Tibial nerve (tissue), 4 donors: ENCODE data around the gene METTL16. TPM values are rescaled to one million over a fixed set of nuclear protein-coding genes. Genes with fewer than 3 reads are reported as not detected.

Source experiments
- DNase-seq, 2 donors: peaks; one replicate each; pipeline ENCODE4 v3.0.0-alpha.2; 2019; ENCODE audit warnings: low spot score in 2 of 2
- H3K27ac ChIP-seq, 4 donors: fragments of 200-600 bp; sonication (generic) in 3 of 4; one replicate each; pipeline ENCODE4 v1.5.1; 2017 to 2019; ENCODE audit warnings: mild to moderate bottlenecking in 1 of 4
- H3K27me3 ChIP-seq, 2 donors: fragments of 200-600 bp; sonication (generic) in 1 of 2; one replicate each; pipeline versions ENCODE4 v1.5.1 to v1.6.0; 2017 to 2019
- H3K36me3 ChIP-seq, 3 donors: fragments of 200-600 bp; sonication (generic); one replicate each; pipeline ENCODE4 v1.5.1; 2018 to 2019
- H3K4me1 ChIP-seq, 4 donors: fragments of 200-600 bp; sonication (generic) in 3 of 4; one replicate each; pipeline ENCODE4 v1.5.1; 2017 to 2019
- H3K4me3 ChIP-seq, 4 donors: fragments of 200-600 bp; sonication (generic) in 3 of 4; one replicate each; pipeline ENCODE4 v1.5.1; 2017 to 2019; ENCODE audit warnings: mild to moderate bottlenecking in 1 of 4, moderate library complexity in 1 of 4
- H3K9me3 ChIP-seq, 4 donors: fragments of 200-600 bp; sonication (generic) in 3 of 4; one replicate each; pipeline ENCODE4 v1.5.1; 2017 to 2019
- CTCF ChIP-seq, 5 experiments: fragments of 200-600 bp in 3 of 5; fragments of 450-650 bp in 2 of 5; sonication (generic) in 3 of 5; IDR thresholded peaks; one replicate each; pipeline ENCODE4 v1.5.1; 2016 to 2019; ENCODE audit warnings: antibody characterized with exemption in 5 of 5, mild to moderate bottlenecking in 3 of 5, moderate library complexity in 2 of 5
- EP300 ChIP-seq, 2 donors: sonication (generic); formaldehyde crosslinking; IDR thresholded peaks; one replicate each; pipeline ENCODE4 v1.6.1; 2017; ENCODE audit warnings: antibody characterized with exemption in 2 of 2, mild to moderate bottlenecking in 1 of 2
- POLR2A ChIP-seq, 2 donors: fragments of 450-650 bp; IDR thresholded peaks; one replicate each; pipeline ENCODE4 v1.6.1; 2017; ENCODE audit warnings: antibody characterized with exemption in 2 of 2, mild to moderate bottlenecking in 2 of 2, moderate library complexity in 2 of 2
- WGBS, 2 donors: methylation state at CpG; one replicate each; pipeline ENCODE4 v1.1.5; 2018; 5-methylcytosine and 5-hydroxymethylcytosine counted together
- total RNA-seq, 4 donors: library from RNA; depleted of rRNA; stranded (reverse); fragments of >200 nt; gene quantifications; one replicate each; pipeline ENCODE4 v1.1.0, GENCODE V29; 2016

METTL16 gene
- total RNA-seq, 4 donors from 2014 or later = 26.5 to 38.1 (median 33.9) TPM

DNA sequence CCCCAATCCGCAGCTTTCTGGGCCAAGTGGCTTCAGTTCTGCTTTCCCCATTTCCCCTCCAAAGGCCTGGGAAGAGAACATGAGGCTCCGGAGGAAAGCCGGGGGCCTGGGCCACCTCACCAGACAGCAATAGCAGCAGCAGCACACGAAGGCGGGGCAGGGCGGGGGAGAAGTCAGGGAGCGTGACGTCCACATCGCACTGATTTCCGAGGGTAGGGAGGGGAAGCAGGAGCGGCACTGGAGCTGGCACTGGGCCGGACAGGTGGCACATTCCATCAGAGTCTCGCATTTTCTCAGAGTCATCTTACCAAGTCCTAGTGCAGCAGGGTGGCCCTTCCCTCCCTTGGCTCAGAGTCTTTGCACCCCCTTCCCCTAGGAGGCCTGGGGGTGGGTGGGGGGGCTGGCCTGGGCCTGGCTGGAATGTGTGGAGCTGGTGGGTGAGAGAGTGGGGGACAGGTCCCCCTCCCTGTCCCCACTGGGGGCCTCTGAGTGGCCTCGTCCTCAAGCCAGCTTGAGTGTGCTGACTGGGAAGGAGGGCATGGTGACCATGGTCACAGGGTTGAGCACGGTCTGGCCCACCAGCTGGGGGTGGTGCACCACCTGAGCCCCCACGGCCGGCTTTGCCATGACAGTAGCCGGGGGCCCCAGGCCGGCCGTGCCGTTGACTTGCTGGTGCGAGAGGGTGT is 125.1 kb downstream of the METTL16 start:
- Histone ChIP-seq H3K27ac (peak overlapping the region in 2 of 4 donors; percentile 5 to 55), H3K27me3 (no peaks in the 10 kb centered on the region), H3K4me3 (no peak overlapping the region), H3K9me3 (no peaks in the 10 kb centered on the region), H3K36me3 (peaks cover 0 to 40% (median 4%) of the 10 kb centered on the region in 3 donors), H3K4me1 (peaks cover 0 to 62% (median 21%) of the 10 kb centered on the region in 4 donors)
- DNase-seq = no peak
- TF ChIP-seq EP300 (IDR thresholded peaks at IDR 0.05) (peak in 1 of 2 donors; percentile 10), CTCF (IDR thresholded peaks at IDR 0.05) (no peak)
- WGBS, 2 donors = 67 to 75% methylated on average over 13 to 20 of the region's 22 CpGs

DNA sequence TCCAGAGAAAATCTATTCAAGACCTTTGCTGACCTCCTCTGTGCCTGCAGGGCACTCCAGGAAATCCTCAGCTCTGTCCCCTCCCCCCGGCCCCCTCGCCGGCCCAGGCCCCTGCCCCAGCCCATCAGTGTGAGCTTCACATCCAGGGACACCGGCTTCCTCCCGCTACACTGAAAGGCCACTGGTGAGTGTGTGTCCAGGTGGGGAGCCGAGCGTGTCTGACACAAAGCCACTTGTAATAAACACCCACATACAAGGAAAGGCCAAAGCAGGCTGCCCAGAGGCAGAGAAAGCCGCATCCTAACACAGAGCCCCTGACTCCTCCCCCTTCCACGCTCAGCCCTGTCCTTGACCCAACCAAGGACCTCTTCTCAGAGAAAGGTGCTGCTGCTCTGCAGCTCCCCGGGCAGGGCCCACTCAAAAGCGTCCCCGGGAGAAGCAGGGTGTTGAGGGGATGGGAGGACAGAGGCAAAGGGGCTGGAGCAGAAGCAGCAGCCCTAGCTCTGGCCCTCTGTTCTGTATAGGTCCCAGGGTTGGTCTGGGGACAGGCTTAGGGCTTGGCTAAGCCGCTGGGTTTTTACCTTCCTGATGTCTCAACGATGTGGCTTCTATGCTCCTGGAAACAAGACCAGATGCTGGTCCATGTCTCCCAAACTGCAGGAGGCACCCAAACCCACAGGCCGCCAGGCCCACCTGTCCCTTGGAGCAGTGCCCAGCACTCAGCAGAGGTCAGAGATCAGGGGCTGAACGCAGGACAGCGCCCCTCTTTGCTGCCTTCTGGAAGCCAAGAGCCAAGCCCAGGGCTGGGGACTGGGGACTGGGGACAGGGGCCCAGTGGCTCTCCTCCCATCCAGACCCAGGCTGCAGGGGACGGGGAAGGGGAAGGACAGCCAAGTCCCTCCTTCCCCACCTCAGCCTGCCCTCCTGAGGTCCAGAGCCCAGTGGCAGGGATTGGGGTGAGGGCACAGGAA is 126.2 kb downstream of the METTL16 start:
- Histone ChIP-seq H3K36me3 (peaks cover 0 to 51% (median 4%) of the 10 kb centered on the region in 3 donors), H3K4me3 (no peak overlapping the region), H3K9me3 (no peaks in the 10 kb centered on the region), H3K27ac (peak overlapping the region in 3 of 4 donors; percentile 5 to 55 (median 30)), H3K4me1 (peaks cover 0 to 59% (median 11%) of the 10 kb centered on the region in 4 donors), H3K27me3 (no peaks in the 10 kb centered on the region)
- WGBS, 2 donors = 43 to 56% methylated on average over 13 to 18 of the region's 18 CpGs
- DNase-seq = no peak
- TF ChIP-seq POLR2A (IDR thresholded peaks at IDR 0.05) (no peak), EP300 (IDR thresholded peaks at IDR 0.05) (peak in 1 of 2 donors; percentile 5)

DNA sequence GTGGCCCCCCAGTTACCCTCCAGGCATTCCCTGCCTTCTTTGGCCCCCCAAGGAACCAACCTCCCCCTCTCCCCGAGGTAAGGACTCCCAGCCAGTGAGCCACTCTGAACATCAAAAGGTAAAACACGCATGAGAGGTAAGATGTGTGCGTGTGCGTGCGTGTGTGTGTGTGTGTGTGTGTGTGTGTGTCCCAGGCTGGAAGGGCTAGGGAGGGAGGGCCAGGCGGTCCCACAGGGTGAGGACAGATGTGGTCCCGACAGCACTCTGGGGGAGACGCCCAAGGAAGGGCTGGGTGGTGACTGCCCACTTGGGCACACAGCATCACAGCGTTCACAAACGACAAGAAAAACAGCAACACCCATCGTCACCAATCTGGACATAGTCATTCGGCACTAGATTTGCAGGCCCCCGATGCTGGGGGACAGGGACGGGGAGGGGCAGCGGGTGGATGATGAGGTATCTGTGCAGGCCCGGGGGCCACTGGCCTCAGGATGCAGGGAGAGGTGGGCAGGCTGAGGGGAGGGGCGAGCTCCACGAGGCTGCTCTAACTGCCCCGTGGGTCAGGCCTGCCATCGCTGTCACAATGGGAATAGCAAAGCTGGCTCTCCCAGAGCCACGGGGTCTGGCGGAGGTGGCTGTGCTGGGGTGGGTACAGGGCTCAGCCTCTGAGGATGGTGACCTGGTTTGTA is 127.1 kb downstream of the METTL16 start:
- Histone ChIP-seq H3K36me3 (peaks cover under 1 to 60% (median 4%) of the 10 kb centered on the region in 3 donors), H3K9me3 (no peaks in the 10 kb centered on the region), H3K4me3 (no peak overlapping the region), H3K27ac (peak overlapping the region in 3 of 4 donors; percentile 5 to 55 (median 30)), H3K4me1 (peaks cover 0 to 50% (median 4%) of the 10 kb centered on the region in 4 donors), H3K27me3 (no peaks in the 10 kb centered on the region)
- DNase-seq = no peak
- WGBS, 2 donors = 59 to 65% methylated on average over 20 to 22 of the region's 22 CpGs
- TF ChIP-seq POLR2A (IDR thresholded peaks at IDR 0.05) = no peak
- TF ChIP-seq CTCF (IDR thresholded peaks at IDR 0.05) = no peak
- TF ChIP-seq EP300 (IDR thresholded peaks at IDR 0.05) = no peak

GRCh38 chr17:2383628-2384167 is 128.0 kb downstream of the METTL16 start:
- Histone ChIP-seq H3K27me3 (no peaks in the 10 kb centered on the region), H3K4me1 (peaks cover 0 to 46% (median 3%) of the 10 kb centered on the region in 4 donors), H3K4me3 (no peak overlapping the region), H3K9me3 (no peaks in the 10 kb centered on the region), H3K27ac (peak overlapping the region in 2 of 4 donors; percentile 64 to 75), H3K36me3 (peaks cover 4 to 69% (median 5%) of the 10 kb centered on the region in 3 donors)
- no peak for DNase-seq
- TF ChIP-seq EP300 (IDR thresholded peaks at IDR 0.05) (no peak), POLR2A (IDR thresholded peaks at IDR 0.05) (no peak), CTCF (IDR thresholded peaks at IDR 0.05) (no peak)
- 82 to 90% methylated on average over 11 of the region's 11 CpGs for WGBS, 2 donors
